GM18502 (cell line): Measurements from ENCODE around the gene DDX20.

Experiments
- ATAC-seq: cut with Tn5 transposase; IDR thresholded peaks from one replicate; pipeline ENCODE4 v1.9.1; 2021; ENCODE audit warnings: mild to moderate bottlenecking; ENCODE audit not compliant: unreplicated experiment, poor library complexity

The DDX20 gene

GRCh38 chr1:111755331-111756123 lies at the start of gene DDX20:
Gene DDX20, plus strand, starts transcription at chr1:111755901. Its CDS starts 24 bp downstream, at chr1:111755925.
- ATAC-seq = peak; percentile 90

DNA sequence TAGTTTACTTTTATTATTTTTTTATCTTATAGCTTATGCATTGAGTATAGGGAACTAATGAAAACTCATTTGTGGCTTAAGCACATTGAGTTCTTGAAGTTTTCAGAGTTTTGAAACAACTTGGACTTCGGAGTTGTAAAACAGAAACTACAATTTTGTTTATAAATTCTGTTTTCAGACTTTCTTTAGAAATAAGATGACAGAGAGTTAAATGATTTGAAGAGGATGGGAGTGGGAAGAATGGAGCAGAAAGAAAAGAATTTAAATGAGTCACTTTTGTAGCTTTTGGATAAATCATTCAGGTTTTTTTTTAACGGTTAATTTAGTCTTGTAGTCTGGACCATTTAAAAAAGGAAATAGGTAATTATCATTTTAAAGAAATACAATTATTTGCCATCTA lies 48.8 kb upstream of the DDX20 start:
- ATAC-seq = no peak

GRCh38 chr1:111707906-111708305 lies 47.8 kb upstream of the DDX20 start:
- no peak for ATAC-seq

GRCh38 chr1:111709986-111710385 lies 45.7 kb upstream of the DDX20 start:
- no peak for ATAC-seq

- no peak for ATAC-seq
Observed at GRCh38 chr1:111716333-111716732, 39.4 kb upstream of the DDX20 start.

DNA sequence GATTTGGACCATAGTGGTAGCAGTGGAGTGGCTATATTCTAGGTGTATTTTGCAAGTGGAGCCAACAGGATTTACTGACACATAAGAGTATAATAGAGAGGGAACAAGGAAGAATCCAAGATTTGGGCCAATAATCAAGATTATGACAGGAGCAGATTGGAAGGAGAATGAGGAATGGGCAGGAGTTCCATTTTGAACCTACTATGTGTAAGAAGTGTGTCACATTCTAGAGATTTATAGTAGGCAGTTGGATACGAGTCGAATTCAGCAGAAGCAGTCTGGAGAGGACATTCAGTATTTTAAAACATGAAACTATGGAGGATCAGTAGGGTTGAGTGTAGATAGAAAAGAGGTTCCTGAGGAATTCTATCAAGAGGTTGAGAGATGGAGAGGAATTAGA lies 38.3 kb upstream of the DDX20 start:
- ATAC-seq = no peak

- no peak for ATAC-seq
Observed at GRCh38 chr1:111719135-111719534, 36.6 kb upstream of the DDX20 start.

DNA sequence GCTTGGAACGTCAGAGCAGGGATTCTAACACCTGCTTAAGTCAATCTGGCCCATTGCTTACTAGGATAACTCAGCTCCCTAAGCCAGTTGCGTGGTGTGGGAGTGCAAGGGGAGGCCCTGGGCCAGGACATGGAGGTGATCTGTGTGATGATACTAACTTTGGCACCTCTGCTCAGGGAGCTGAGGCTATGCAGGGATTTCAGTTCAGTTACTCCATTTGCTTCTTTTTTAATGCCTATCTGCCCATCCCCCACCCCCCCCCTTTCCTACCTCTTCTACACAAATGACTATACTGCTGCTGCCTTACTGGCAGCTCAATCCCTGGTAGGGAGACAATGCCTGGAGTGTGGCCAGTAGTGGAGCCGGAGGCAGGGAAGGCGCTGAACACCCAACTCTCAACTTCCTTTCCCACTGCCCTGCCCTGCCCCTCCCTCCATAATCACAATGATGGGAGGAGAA lies 36.0 kb upstream of the DDX20 start:
- ATAC-seq = no peak

DNA sequence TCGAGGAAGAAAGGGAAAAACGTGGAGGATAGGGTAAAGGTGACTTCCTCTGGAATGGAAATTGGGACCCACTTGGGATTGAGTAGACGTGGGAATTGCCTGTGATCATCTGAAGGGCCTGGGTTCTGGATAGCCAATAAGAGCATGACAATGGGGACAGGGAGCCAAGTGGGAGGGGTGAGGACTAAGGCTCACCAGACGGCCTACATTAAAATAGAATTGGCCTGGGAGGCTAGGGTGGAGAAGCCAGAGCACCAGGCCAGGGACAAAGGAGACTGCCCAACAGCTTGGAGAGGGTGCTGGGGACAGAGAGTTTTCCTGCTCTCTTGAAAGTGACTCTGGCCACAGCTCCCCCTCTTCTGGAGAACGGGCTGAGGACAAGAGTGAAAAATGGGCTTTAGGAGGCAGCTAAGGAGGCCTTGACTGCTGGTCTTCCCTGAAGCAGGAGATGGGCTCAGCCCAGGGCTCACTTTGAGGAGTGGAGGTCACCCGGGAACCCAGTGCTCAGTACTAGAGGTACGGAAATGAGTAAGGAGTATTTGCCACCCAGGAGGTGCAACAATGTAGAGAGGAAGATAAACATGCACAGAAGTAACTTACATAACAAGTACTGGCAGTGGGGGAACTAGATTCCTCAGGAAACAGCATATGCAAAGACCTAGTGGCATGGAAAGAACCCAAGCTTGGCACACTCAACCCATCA lies 35.3 kb upstream of the DDX20 start:
- no peak for ATAC-seq

GRCh38 chr1:111720977-111721786 lies 34.5 kb upstream of the DDX20 start:
- ATAC-seq = no peak

- no peak for ATAC-seq
Observed at GRCh38 chr1:111723091-111723806, 32.5 kb upstream of the DDX20 start.

GRCh38 chr1:111723871-111724270 lies 31.8 kb upstream of the DDX20 start:
- no peak for ATAC-seq

- ATAC-seq = no peak
Observed at GRCh38 chr1:111725192-111725591, 30.5 kb upstream of the DDX20 start.

- ATAC-seq = no peak
Observed at GRCh38 chr1:111727056-111727455, 28.6 kb upstream of the DDX20 start.

- no peak for ATAC-seq
Observed at GRCh38 chr1:111729271-111729921, 26.3 kb upstream of the DDX20 start.

- ATAC-seq = no peak
Observed at GRCh38 chr1:111729946-111730681, 25.6 kb upstream of the DDX20 start.

DNA sequence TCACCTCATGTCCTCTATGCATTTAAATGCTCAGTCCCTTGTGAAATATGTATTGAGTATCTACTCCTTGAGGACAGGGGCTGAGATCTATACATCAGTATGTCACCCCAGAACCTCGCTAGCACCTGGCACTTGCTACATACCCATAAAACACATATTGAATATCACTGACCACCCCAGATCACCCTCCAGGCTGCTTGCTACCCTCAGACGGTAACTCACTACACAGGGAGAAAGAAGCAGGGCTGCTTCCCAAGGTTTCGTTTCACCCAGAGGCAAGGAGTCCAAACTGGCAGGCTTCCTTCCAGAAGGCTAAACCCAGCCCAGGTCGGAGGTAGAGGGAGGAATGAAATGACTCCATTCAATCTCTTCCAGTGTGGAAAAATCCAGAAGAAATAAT lies 25.0 kb upstream of the DDX20 start:
- ATAC-seq = no peak

DNA sequence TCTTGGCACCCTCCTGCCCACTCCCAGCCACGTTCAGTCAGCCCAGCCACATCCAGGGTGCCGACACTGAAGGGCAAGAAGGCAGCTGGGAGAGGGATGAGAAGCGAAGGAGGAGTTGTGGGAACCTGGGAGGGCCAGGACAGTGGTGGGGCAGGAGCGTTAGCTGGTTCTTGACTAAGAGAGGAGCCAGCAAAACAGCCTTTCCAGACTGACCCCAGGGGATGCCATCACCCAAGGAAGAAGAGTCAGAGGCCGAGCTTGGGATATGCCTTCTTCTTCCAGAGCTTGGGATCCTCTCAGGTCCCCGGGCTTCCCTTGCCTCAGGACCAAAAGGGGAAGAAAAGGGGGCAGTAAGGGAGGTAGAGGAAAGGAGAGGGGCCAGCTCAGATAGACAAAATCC lies 23.7 kb upstream of the DDX20 start:
- no peak for ATAC-seq

DNA sequence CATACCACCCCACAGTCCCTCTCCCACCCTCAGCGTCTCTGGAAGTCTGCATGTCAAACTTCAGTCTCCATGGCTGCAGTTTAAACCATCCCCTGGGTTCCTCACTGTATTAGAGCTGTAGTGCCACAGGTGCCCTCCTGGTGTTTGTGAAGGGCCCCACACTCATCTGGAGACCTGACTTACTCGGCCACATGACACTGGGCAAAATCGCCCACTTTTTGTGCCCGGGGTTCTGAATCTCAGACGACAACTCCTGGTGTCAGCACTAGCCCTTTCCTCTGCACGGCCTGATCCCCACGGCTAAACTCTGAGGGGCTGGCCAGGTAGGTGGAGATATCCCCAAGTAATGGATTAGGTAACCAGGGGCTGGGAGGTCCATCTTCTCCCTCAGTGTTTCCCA lies 23.0 kb upstream of the DDX20 start:
- no peak for ATAC-seq
